ENCODE data around the gene ITGB5. TPM values are rescaled to one million over a fixed set of nuclear protein-coding genes. Genes with fewer than 3 reads are reported as not detected.

The ITGB5 gene
- total RNA-seq (2022; extraction: Qiagen RNA extraction; ENCODE audit: low read depth), result 378 to 458 TPM (median 414 TPM) in 5 replicates

GRCh38 chr3:124887177-124887931 lies at the start of gene ITGB5:
Gene ITGB5, minus strand, starts transcription at chr3:124887365. Its CDS starts 365 bp downstream, at chr3:124887000.

GRCh38 chr3:124934577-124934976 lies 47.4 kb upstream of the ITGB5 start, which contains the start of gene MUC13:
Gene MUC13, minus strand, starts transcription at chr3:124934751. Its CDS starts 39 bp downstream, at chr3:124934712.

GRCh38 chr3:124730129-124730940 lies 156.8 kb downstream of the ITGB5 start, which contains the start of gene UMPS:
Gene UMPS, plus strand, starts transcription at chr3:124730452. Its CDS starts 20 bp downstream, at chr3:124730472.

Other genes starting within 250 kb of the ITGB5 start
- 50.3 to 93.6 TPM (median 52.2 TPM) in 5 replicates for gene UMPS, start 156.9 kb downstream of the ITGB5 start, total RNA-seq (2022; extraction: Qiagen RNA extraction; ENCODE audit: low read depth)
- gene MUC13, start 47.4 kb upstream of the ITGB5 start, total RNA-seq (2022; extraction: Qiagen RNA extraction; ENCODE audit: low read depth), result 7.9 to 9.0 TPM (median 8.1 TPM) in 5 replicates
- 5.3 to 6.8 TPM (median 6.2 TPM) in 5 replicates for gene HEG1, start 168.6 kb upstream of the ITGB5 start, total RNA-seq (2022; extraction: Qiagen RNA extraction; ENCODE audit: low read depth)

Data from A549 treated with RU486 at 1 μM for 4 hours (cell line).